Hematopoietic multipotent progenitor cell (in vitro differentiated cells): ENCODE data around the gene GPS1. TPM values are rescaled to one million over a fixed set of nuclear protein-coding genes. Genes with fewer than 3 reads are reported as not detected.

Source experiments
- DNase-seq, 3 donors: peaks; one replicate each; pipeline ENCODE4 v3.0.0-alpha.2; 2011 to 2015; ENCODE audit warnings: low read depth in 2 of 3, low spot score in 2 of 3
- total RNA-seq: library from RNA; depleted of rRNA; stranded (reverse); fragments of >200 nt; gene quantifications from one replicate; pipeline ENCODE4 v1.2.3, GENCODE V29; 2012

The GPS1 gene
- total RNA-seq, 1 donor: 138 TPM

DNA sequence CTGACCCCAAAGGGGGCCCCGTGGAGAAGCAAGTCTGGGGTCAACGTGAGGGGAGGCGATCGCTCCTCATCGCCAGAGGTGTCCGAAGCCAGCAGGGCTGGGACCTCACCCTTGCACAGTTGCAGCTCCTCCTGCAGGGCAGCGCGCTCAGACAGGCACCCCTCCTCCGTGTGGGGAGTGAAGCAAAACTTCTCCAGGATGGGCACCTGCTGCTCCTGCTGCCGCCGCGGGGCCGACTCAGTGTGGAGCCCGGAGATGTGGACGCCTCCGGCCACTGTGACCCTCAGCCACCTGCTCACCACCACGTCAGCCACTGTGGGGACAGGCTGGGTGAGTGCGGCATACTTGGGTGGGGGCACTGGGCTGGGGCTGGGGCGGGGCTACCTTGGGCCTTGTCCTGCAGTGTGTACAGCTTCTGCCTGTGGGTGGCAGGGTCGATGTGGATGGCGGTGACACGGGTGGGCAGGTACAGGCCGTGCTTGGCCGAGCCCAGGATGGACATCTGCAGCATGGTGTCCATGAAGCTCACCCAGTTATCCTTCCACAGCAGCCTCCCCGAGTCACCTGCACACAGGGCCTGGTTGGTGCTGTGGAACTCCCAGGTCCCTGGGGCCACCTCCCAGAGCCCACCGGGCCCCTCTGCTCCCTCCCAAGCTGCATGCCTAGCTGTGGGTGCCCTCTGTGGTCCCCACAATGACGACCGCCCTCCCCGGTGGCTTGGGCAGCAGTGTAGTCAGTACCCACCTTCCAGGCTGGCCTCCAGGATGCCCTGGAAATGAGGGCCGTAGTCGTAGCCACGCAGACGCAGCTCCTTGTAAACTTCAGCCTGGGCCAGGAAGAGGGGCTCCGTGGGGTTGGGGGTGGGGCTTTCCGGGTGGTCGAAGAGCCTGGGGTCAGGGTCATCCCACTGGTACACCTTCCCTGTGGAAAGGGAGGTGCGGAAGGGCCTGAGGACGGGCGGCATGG, 35.5 kb downstream of the GPS1 start:
- no peak for DNase-seq

DNA sequence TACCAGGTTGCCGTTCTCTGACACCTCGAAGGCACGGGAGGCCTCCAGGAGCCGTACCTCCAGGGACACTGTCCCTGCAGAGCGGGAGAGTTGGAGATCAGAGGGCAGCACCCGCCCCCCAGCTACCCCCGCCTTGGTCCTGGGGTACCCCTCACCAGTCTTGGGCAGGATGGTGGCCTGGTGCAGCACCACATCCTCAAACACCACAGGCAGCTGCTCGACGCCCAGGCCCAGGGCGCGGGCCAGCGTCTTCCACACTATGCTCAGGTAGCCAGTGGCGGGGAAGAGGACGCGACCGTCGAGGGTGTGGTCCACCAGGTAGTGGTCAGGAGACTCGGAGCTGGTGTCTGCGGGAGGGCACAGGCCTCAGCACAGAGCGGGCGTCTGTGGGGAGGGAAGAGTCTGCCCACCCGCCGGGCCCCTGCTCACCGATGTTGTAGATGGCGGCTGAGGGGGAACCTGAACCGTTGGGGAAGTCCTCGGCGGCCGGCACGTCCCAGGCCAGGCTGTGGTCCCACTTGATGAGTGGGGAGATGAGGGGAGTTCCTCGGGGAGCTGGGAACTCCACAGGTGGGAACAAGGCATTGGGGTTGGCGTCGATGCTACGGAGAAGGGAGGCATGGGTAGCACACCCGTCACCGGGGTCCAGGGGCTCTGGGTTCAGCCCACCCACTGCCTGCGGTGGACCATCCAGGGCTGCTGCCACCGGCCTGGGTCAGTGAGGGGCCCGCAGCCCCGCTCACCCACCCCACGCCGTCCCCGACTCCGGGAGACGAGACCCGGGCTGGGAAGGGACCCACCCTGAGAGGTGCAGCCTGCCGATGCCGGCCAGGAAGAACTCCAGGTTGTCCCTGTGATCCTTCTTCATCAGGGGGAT, 36.5 kb downstream of the GPS1 start:
- no peak for DNase-seq

DNA sequence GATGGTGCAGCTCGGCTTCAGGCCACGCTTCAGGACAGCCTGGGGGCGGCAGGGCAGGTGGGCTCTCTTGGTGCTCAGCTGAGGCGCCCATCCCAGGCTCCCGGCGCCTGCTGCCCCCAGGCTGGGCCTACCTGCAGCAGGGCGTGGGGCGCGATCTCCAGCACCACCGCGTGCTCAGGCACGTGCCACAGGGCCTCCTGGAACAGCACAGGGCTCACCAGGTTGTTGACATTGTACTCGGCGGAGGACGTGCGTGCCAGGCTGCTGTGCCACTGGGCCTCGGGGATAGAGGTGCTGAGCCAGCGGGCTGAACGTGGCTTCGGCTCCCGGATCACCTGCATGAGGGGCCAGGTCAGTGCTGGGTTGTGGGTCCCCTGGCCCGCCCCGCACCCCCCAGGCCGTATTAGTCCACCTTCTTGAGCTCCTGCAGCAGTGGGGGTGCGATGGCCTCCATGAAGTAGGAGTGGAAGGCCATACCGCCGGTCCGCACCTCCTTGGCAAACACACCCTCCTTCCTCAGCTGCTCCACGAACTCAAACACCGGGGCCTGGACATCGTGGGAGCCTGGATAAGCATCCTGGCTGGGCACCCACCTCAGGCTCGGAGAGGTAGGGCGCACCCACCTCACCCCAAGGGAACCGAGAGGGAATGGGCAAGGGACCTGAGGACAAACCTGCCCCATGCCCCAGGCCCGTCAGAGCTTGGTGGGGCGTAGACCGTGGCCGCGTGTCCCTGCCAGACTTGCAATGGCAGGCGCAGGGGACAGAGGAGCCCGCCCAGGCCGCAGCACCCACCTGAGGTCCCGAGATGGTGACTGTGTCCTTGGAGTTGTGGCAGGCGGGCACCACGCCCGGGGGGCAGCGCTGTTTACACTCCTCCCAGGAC, 37.4 kb downstream of the GPS1 start:
- DNase-seq: no peak

DNA sequence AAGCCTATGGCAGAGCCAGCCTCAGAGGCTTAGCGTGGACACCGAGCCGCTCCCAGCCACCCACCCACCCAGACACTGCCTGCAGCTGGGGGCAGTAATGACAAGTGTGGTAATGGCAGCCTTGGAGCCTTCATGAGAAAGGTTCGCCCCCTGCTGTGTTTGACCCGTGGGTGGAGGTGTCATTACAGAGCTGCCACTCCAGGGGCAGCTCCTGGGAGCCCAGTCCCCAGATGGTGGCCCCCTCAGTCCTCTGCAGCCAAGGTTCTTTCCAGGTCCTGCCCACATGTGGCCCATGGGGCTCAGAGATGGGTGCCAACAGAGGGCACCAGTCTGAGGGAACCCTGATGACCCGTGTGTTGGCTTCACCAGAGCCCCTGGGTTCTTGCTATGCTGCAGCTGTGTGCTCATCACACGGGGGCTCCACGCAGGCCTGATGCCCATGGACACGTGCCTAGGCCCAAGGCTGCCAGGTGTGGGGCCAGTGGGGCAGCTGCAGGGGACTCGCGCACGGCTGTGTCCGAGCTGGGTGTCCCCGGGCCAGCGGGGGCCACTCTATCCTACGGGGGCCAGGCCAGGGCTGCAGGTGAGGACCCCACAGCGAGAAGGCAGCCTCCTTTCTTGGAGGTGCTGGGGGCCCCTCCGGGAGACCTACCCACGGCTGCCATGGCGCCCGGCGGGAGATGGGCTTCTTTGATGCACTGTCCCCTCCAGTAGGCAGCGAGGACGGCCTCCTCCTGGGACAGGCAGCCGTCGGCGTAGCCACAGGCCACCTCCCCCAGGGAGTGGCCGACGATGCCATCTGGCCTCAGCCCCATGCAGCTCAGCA, 38.2 kb downstream of the GPS1 start:
- DNase-seq: no peak

DNA sequence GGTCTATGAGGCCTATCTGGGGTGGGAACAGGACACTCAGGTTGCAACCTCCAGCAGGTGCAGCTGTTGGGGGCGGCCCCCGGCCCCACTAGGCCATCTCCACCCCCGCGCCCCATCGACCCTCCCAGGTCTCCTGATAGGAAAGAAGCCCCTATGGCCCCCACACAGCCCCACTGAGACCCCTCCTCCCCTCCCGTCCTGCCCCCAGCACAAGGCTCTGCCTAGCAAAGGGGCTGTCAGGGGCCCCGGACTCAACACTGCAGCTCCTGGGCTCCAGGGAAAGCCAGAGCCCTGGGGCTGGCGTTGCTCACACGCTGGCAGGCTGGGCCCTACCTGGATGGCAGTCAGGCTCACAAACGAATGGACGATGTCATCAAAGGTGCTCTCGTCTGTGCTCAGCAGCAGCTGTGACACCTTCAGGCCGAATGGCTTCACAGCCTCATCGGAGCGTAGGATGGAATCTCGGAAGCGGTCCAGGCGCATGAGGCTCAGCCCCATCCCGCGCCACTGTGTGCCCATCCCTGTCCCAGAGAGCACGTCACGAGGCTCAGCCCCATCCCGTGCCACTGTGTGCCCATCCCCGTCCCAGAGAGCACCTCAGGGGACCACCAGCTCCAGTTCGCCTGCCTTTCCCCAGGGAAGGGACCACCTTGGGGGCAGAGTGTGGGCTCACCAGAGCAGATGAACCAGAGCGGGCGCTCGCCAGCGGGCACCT, 39.0 kb downstream of the GPS1 start:
- no peak for DNase-seq

DNA sequence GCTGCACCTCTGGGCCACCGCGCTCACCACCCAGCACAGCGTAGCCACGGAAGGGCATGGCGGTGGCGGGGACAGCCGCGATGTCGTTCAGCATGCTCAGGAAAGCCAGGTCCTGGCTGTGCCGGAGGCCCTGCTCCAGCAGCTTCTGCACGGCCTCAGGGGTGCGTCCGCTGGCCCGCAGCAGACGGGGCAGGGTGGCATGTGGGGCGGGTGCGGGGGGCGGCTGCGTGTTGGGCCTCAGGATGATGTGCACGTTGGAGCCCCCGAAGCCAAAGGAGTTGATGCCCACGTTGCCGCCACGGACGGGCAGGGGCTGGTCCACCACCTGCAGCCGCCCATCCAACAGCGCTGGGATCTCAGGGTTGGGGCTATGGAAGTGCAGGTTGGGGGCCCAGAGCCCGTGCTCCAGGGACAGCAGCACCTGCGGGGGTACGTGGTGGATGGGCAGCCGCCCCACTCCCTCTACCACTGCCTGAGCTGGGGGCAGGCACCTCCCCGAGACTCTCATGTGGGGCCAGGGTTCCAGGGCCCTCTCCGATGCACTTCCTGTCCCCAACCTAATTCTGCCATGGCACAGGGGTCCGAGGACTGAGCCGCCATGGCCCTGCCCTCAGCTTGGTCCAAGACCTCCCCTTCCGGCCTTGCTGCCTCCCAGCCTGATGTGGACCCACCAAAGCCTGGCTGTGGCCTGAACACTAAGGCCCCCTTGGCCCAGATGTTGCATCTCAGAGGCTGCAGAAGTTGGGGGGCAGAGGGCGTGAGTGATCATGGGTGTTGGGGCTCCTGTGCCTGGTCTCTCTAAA, 39.8 kb downstream of the GPS1 start:
- no peak for DNase-seq

DNA sequence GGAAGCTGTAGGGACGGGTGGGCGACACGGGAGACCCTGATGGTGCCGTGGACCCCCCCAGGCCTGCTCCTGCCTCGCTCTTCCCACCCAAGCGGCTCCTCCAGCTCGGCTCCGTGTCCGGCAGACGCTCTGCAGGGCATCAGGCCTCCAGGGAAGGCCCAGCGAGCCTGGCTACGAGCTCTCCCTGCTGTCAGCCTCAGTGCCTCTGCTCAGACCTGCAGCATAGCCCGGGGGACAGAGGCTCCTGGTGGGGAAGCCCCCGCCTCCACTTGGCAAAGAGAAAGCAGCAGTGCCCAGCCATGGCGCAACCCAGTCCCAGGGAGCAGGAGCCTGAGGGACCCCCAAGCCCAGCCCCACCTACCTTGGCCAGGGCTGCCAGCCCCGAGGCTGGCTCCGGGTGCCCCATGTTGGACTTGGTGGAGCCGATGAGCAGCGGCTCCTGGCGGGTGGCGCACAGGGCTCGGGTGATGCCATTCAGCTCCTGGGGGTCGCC, 40.4 kb downstream of the GPS1 start:
- no peak for DNase-seq

DNA sequence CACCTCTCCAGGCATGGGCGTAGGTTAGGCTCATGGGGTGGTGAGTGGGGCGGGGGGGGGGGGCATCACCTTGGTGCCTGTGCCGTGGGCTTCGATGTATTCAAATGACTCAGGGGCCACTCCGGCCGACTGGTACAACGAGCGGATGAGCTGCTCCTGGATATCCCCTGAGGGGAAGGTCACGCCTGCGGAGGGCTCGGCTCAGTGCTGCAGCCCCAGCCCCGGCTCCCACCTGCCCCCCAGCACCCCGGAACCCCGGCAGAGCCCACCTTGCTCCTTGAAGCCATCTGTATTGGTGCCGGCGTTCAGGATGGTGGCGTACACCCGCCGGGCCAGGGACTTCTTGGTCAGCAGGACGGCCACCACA, 40.9 kb downstream of the GPS1 start:
- DNase-seq: no peak

DNA sequence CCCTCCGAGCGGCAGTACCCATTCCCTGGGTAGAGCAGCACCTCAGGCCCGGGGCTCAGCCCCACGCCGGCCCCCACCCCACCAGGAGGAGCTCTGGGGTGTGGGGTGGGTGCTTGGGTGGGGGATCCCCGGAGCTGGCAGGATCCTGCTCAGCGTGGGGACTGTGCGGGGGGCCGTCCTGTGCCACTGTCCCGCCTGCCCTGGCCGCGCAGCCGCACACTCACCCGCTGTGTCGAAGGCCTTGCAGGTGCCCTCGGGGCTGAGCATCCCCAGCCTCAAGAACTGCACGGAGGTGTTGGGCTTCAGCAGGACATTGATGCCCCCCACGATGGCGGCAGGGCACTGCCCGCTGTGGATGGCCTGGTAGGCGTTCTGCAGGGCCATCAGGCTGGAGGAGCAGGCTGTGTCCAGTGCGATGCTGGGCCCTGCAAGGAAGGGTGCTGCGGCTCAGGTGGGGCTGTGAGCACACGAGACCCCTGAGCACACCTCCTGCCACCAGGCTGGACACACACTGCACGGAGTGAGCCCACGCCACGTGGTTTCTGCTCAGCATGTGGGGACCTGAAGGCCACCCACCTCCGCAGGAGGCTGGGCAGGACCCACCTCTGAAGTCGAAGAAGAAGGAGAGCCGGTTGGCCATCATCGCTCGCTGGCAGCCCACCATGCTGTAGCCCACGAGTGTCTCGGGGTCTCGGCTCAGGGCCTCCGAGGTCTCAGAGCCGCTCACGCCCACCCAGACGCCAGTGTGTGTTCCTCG, 41.5 kb downstream of the GPS1 start:
- no peak for DNase-seq

DNA sequence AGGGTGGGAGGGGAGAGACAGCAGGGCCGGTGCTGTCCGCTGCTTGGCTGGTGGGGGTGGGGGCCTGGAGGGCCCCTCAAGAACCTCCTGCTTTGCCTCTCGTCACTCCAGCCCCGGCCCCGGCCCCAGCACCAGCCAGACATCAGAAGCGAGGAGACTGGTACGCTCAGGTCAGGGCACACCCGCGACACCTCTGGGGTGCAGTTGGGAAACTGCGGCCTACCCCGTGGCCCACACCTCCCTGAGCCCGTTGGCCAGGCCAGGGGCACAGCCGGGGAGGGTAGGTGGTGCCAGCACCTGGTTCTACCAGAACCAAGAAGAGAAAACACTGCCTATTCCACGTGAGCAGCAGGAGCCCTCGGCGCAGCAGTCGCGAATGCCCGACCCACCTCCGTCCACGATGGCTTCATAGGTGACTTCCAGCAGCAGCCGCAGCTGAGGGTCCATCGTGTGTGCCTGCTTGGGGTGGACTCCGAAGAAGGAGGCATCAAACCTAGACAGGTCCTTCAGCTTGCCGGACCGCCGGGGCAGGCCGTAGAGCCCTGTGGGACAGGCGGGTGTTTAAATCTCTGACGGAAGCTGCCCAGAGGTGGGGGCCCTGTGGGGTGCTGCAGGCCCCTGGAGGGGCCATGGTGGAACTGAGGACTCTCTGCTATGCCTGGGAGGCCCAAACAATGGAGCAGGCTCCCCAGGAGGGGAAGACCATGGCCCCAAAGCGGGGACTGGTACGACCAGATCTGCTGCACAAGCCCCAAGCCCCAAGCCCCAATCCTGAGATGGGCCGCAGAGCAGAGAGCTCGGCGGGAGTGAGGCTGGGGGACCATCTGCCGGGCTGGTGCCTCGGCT, 43.5 kb downstream of the GPS1 start:
- DNase-seq: no peak

DNA sequence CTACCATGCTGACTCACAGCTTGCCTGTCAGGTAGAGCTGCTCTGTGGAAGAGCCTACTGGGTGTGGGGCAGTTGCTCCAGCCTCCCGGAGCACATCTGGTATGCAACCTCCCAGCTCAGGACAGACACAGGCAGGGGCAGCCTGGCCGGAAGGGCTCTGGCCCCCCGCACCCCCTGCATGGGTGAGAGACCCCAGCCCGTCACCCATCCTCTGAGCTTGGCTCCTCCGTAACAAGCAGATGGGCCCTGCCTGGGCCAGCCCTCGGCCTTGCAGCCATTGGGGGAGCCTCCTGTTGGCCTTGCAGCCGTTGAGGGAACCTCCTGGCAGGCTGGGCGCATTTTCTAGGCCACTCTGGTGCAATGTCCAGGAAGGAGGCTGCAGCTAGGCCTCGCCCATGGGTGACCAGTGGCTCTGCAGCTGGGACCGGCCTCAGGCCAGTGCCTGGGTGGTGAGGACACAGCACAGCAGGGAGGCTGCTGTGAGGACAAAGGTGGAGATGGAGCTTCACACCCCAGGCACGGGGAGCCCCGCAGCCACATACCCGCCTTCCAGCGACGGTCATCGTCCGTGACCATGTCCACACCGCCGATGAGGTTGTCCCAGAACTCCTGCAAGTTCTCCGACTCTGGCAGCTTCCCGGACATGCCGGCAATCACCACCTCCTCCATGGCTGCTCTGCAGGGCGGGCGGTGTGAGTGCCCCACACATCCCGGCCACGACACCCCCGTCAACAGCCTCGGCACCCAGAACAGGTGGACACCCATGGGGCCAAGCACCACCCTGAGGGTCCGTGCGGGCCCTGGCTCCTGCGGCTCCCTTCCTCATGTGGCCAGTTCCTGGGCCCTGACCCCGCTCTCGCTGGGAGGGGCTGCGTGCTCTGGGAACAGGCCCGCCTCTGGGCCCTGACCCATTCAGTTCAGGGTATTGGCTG, 44.3 kb downstream of the GPS1 start:
- no peak for DNase-seq

DNA sequence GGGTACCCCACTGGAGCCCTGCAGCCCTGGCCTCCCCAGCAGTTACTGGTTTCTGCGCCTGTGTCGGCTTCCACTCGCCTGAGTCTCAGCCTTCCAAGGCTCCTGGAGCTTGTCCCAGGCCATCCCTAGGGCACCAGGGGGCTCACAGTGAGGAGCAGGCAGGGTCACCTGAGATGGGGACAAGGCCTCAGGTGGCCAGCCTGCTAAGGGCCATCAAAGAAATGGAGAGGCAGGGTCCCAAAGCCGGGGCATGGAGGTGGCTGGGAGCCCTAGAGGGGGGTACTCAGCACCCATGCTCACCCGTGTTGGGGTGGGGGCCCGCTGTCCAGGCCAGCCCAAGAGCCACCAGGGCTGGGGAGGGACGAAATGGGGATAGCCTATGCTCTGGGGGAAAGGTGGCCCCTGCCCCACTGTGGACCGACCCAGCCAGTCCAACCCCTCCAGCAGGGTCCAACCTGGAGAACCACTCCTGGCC, 45.0 kb downstream of the GPS1 start:
- no peak for DNase-seq

DNA sequence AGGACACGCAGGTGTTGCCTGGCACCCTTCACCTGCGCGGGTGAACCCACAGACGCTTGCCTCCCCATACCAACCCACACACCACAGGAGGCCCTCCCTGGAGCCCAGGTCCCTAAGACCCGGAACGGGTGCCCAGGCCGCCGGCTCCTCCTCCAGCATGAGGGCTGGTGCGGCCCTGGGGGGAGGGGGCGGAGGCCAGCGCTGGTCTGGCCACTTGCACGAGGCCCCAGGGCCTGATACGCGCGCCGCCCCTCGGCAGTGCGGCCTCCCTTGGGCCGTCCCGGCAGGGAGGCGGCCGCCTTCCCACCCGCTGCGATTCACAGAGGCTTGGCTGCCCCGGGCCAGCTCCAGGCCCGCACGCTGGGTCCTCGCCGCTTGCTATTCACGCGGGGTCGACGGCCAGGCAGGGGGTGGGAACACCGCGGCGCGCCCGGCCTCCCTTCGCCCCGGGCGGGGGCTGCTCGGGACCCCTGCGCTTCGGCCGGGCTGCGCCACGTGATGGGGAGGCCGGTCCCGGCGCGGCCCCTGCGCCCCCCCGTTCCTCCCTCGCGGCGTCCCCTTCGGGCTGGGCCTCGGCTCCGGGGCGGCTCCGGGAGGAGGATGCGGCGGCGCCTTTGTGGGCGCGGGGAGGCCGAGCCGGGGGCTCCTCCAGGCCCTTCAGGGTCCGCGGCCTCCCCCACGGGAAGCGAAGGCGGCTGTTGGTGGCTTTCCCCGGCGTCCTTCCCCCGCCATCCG, 45.7 kb downstream of the GPS1 start:
- DNase-seq: peak in 1 of 3 donors; percentile 6

DNA sequence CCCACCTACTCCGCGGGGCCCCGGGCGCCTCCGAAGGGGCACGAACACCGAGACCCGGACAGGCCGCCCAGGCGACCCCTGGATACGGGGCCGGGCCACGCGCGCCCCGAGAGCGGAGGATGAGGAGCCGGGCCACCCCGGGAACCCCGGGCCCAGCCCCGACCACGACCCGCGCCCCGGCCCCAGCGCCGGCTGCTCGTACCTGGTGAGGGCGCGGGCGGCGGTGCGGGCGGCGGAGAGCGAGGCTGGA, 46.1 kb downstream of the GPS1 start:
- DNase-seq: no peak
